Globus pallidus (tissue), 1 donor: ENCODE data around the gene CNNM1.

Experiments
- DNase-seq: peaks from one replicate; pipeline ENCODE4 v3.0.0-alpha.2; 2015; ENCODE audit warnings: low spot score

The CNNM1 gene

GRCh38 chr10:99337901-99338300 lies 8.7 kb downstream of the CNNM1 start:
- no peak for DNase-seq

- no peak for DNase-seq
These were observed 9.9 kb downstream of the CNNM1 start for GRCh38 chr10:99339077-99339476.

GRCh38 chr10:99339563-99340047 lies 10.4 kb downstream of the CNNM1 start:
- DNase-seq: no peak

GRCh38 chr10:99340650-99341049 lies 11.5 kb downstream of the CNNM1 start:
- no peak for DNase-seq

- no peak for DNase-seq
These were observed 12.1 kb downstream of the CNNM1 start for GRCh38 chr10:99341248-99341647.

- DNase-seq: no peak
These were observed 12.8 kb downstream of the CNNM1 start for GRCh38 chr10:99341860-99342490.

GRCh38 chr10:99343262-99343661 lies 14.1 kb downstream of the CNNM1 start:
- no peak for DNase-seq

GRCh38 chr10:99344715-99345114 lies 15.6 kb downstream of the CNNM1 start:
- DNase-seq: no peak

GRCh38 chr10:99345350-99345749 lies 16.2 kb downstream of the CNNM1 start:
- no peak for DNase-seq

- no peak for DNase-seq
These were observed 17.1 kb downstream of the CNNM1 start for GRCh38 chr10:99346247-99346646.

GRCh38 chr10:99347672-99348071 lies 18.5 kb downstream of the CNNM1 start:
- no peak for DNase-seq

- DNase-seq: no peak
These were observed 24.0 kb downstream of the CNNM1 start for GRCh38 chr10:99353182-99353581.

GRCh38 chr10:99357691-99358090 lies 28.5 kb downstream of the CNNM1 start:
- no peak for DNase-seq

GRCh38 chr10:99358101-99358500 lies 28.9 kb downstream of the CNNM1 start:
- DNase-seq: no peak

GRCh38 chr10:99360934-99361333 lies 31.8 kb downstream of the CNNM1 start:
- no peak for DNase-seq

GRCh38 chr10:99364125-99364524 lies 35.0 kb downstream of the CNNM1 start:
- DNase-seq: no peak

- no peak for DNase-seq
These were observed 36.2 kb downstream of the CNNM1 start for GRCh38 chr10:99365311-99365710.

- DNase-seq: no peak
These were observed 36.6 kb downstream of the CNNM1 start for GRCh38 chr10:99365736-99366135.

GRCh38 chr10:99366666-99367065 lies 37.5 kb downstream of the CNNM1 start:
- no peak for DNase-seq

- DNase-seq: no peak
These were observed 39.5 kb downstream of the CNNM1 start for GRCh38 chr10:99368646-99369045.

GRCh38 chr10:99369126-99369525 lies 40.0 kb downstream of the CNNM1 start:
- DNase-seq: no peak

GRCh38 chr10:99369551-99369950 lies 40.4 kb downstream of the CNNM1 start:
- DNase-seq: no peak

- no peak for DNase-seq
These were observed 41.8 kb downstream of the CNNM1 start for GRCh38 chr10:99370993-99371392.

GRCh38 chr10:99372546-99373271 lies 43.6 kb downstream of the CNNM1 start:
- no peak for DNase-seq
